Kidney (tissue), 14 donors: Measurements from ENCODE around the gene SCTR. TPM values are rescaled to one million over a fixed set of nuclear protein-coding genes. Genes with fewer than 3 reads are reported as not detected.

Experiments used
- DNase-seq, 5 donors: peaks; one replicate each; pipeline ENCODE4 v3.0.0-alpha.2; 2013 to 2020
- FAIRE-seq: peaks from 2 replicates; lab custom pipeline; 2012; peaks lifted over from hg19 to GRCh38; lab: Jason Lieb, UNC
- H3K27ac ChIP-seq, 2 donors: one replicate each; pipeline ENCODE4 v1.7.0; 2013; ENCODE audit warnings: low read depth in 2 of 2, low read length in 2 of 2, inconsistent platforms in 1 of 2
- H3K27me3 ChIP-seq: one replicate; pipeline ENCODE4 v1.7.1; 2013; ENCODE audit warnings: low read length, inconsistent platforms; ENCODE audit not compliant: control insufficient read depth, insufficient read depth
- H3K36me3 ChIP-seq, 3 donors: one replicate each; pipeline versions ENCODE4 v1.7.0 to v1.7.1; 2013; ENCODE audit warnings: low read length in 3 of 3, control low read depth in 1 of 3, inconsistent platforms in 1 of 3; ENCODE audit not compliant: insufficient read depth in 3 of 3, control insufficient read depth in 2 of 3
- H3K4me1 ChIP-seq, 3 donors: one replicate each; pipeline versions ENCODE4 v1.7.0 to v1.7.1; 2013; ENCODE audit warnings: low read length in 3 of 3, inconsistent platforms in 1 of 3, low read depth in 1 of 3; ENCODE audit not compliant: control insufficient read depth in 2 of 3, insufficient read depth in 2 of 3
- H3K4me3 ChIP-seq, 3 donors: one replicate each; pipeline versions ENCODE4 v1.7.0 to v1.8.1; 2013; ENCODE audit warnings: low read length in 3 of 3, control low read depth in 1 of 3, inconsistent platforms in 1 of 3
- H3K9ac ChIP-seq, 3 donors: one replicate each; pipeline versions ENCODE4 v1.7.0 to v1.7.1; 2013; ENCODE audit warnings: low read length in 3 of 3, control low read depth in 1 of 3, inconsistent platforms in 1 of 3
- H3K9me3 ChIP-seq, 3 donors: one replicate each; pipeline versions ENCODE4 v1.7.0 to v1.7.1; 2013; ENCODE audit warnings: low read length in 3 of 3, control low read depth in 1 of 3, inconsistent platforms in 1 of 3; ENCODE audit not compliant: control insufficient read depth in 2 of 3, insufficient read depth in 1 of 3
- intact Hi-C: fragments of 100-400 bp; cut with DNase I; formaldehyde crosslinking; loops from one replicate; pipeline ENCODE4 v1.11.1; 2022
- polyA plus RNA-seq: library from polyadenylated mRNA; stranded (reverse); fragments of 350-450 nt; fragmentation: Illumina TruSeq; extraction: RNeasy Lipid Tissue Mini Kit (QIAGEN cat#74804); gene quantifications from one replicate; pipeline ENCODE4 v1.2.3, GENCODE V29; 2014; ENCODE audit warnings: low read depth, low replicate concordance; ENCODE audit not compliant: insufficient read depth
- total RNA-seq: library from RNA; stranded (reverse); fragmentation: NEBNext Ultra II Directional; extraction: Animal tissue kit (Norgen Biotek cat#: 25700); gene quantifications from one replicate; pipeline ENCODE4 v1.2.1, GENCODE V29; 2021
- TF ChIP-seq, protein P1 (sequence below): IDR thresholded peaks from 3 replicates; pipeline ENCODE4 v1.5.1; 2012; ENCODE audit warnings: mild to moderate bottlenecking, moderate library complexity, borderline replicate concordance; ENCODE audit not compliant: insufficient read depth; ENCODE audit errors: extremely low read depth
- donor health status: control.
- donor health status: control.
- donor health status: control.
- donor health status: control.
- donor health status: control.
- donor health status: DM: yes; HTN: yes; CAD: no.
- donor health status: Normal renal cell carcinoma (clear cell type).

Gene SCTR
- total and polyA plus RNA-seq, 2 donors from 2014 or later, result 7.3 to 15.9 TPM

DNA sequence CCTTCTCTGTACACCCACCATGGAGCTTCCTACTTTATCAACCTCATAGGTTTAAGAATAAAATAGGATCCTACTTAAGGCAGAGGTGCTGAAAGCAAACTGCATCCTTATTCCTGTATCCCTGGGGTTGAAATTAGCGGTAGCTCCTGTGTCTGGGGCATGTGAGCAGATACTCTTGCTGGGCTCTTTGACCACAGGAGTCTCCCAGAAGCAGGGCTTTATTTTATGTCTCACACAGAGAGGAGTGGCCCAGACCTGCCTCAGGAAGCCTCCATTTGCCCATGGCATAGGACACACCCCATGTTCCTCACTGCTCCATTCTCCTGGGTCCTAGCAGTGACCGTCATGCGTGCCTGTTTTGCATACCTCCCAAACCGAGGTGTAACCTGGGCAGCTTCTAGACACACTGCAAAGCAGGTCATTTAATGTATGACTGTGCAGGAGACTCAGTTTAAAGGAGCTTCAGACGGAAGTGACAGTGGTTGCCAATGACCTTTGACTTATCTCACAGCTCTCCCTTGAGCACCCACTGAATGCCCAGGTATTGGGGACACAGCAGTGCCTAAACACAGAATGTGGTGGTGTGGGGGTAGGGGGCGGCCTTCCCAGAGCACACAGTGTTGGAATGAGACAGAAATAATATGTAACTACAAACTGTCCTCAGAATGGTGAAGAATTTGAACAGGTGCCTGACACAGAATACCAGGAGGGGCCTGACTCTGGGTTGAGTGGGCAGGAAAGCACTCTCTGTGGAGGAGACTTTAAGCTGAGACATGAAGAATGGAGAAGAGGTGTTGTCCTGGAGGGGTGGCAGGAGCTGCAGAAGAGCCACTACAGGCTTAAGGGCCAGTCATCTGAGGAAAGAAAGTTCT is 89.0 kb downstream of the SCTR start:
- H3K9me3 ChIP-seq, result no peaks in the 10 kb centered on the region
- peaks cover 0 to 16% (median 3%) of the 10 kb centered on the region in 3 donors for H3K36me3 ChIP-seq
- H3K27ac ChIP-seq, result peak overlapping the region; percentile 95 to 97
- TF ChIP-seq, protein P1, sequence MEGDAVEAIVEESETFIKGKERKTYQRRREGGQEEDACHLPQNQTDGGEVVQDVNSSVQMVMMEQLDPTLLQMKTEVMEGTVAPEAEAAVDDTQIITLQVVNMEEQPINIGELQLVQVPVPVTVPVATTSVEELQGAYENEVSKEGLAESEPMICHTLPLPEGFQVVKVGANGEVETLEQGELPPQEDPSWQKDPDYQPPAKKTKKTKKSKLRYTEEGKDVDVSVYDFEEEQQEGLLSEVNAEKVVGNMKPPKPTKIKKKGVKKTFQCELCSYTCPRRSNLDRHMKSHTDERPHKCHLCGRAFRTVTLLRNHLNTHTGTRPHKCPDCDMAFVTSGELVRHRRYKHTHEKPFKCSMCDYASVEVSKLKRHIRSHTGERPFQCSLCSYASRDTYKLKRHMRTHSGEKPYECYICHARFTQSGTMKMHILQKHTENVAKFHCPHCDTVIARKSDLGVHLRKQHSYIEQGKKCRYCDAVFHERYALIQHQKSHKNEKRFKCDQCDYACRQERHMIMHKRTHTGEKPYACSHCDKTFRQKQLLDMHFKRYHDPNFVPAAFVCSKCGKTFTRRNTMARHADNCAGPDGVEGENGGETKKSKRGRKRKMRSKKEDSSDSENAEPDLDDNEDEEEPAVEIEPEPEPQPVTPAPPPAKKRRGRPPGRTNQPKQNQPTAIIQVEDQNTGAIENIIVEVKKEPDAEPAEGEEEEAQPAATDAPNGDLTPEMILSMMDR, result no peak
- DNase-seq (peak in 1 of 5 donors; percentile 50), FAIRE-seq (no peak)
- intact Hi-C loops, result no loop called here
- H3K9ac ChIP-seq, result peak overlapping the region in 2 of 3 donors; percentile 15 to 99
- no peaks in the 10 kb centered on the region for H3K27me3 ChIP-seq
- peak overlapping the region in 2 of 3 donors; percentile 90 to 97 for H3K4me3 ChIP-seq
- peaks cover 0 to 58% (median 30%) of the 10 kb centered on the region in 3 donors for H3K4me1 ChIP-seq

DNA sequence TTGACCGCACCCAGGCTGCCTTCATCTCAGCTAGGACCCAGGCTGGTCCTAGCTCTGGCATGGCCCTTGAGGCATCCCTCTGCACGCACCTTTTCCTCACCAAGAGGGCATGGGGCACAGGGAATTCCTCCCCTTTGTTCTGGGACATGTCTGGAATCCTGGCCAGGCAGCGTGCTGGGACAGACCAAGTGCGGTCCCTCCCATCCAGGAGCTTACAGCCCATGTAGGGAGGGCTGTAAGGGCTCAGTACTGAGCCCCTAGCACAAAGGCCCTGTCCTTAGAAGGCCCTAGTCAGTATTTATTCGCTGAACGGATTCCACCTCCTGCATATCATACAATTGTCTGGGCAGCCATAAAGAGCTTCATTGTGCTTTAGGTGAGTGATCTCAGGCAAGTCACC is 89.6 kb downstream of the SCTR start:
- Histone ChIP-seq H3K27ac (peak overlapping the region; percentile 95 to 97), H3K4me1 (peaks cover 0 to 58% (median 33%) of the 10 kb centered on the region in 3 donors), H3K4me3 (peak overlapping the region in 2 of 3 donors; percentile 90 to 97), H3K9me3 (no peaks in the 10 kb centered on the region), H3K9ac (peak overlapping the region in 2 of 3 donors; percentile 15 to 99), H3K27me3 (no peaks in the 10 kb centered on the region), H3K36me3 (peaks cover 0 to 13% (median 3%) of the 10 kb centered on the region in 3 donors)
- intact Hi-C loops, result no loop called here
- DNase-seq (no peak), FAIRE-seq (no peak)
- TF ChIP-seq, protein P1, result no peak

DNA sequence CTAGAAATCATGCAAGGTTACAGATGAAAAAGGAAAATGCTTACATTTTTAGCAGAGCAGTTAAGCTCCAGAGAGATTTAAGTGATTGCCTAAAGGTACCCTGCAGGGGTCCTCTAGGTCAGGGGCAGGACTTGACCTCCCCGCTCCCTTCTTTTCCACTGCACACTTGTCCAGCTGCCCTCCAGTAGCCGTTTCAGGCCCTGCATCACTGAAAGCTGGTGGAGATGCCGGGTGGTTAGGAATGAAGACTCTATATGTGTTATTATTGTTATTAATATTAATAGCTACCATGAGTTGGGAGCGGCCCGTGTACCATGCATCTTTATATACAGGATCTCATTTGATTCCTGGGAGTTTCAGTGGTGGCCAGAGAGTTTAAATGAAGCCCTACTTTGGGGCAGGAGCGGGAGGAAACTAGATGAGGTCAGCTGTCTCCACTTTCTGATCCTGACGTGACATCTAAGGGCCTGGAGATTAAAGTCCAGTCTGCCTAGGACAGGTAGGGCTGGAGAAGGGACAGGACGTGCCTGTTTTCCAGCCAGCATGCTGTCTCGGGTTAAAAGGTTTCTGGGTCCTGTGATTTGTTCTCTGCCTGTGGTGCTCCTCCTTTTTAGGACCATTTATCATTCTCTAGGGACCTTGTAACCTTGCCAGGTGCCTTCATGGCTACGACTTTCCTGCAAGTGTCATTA is 90.5 kb downstream of the SCTR start:
- intact Hi-C loops, result no loop called here
- TF ChIP-seq, protein P1, result no peak
- DNase-seq (no peak), FAIRE-seq (no peak)
- Histone ChIP-seq H3K36me3 (peaks cover 0 to 4% (median 3%) of the 10 kb centered on the region in 3 donors), H3K27me3 (no peaks in the 10 kb centered on the region), H3K9me3 (no peaks in the 10 kb centered on the region), H3K9ac (peak overlapping the region in 2 of 3 donors; percentile 90 to 99), H3K4me1 (peaks cover 0 to 49% (median 33%) of the 10 kb centered on the region in 3 donors), H3K4me3 (peak overlapping the region in 2 of 3 donors; percentile 90 to 97), H3K27ac (peak overlapping the region; percentile 95 to 97)
